Measurements from ENCODE around the gene PTK6. TPM values are rescaled to one million over a fixed set of nuclear protein-coding genes. Genes with fewer than 3 reads are reported as not detected.

Gene PTK6
- total RNA-seq, 1 donor from 2014 or later, result 0.49 TPM

- H3K36me3 Mint-ChIP-seq (ENCODE audit: low read depth), result no peaks in the 10 kb centered on the region
- H3K4me3 Mint-ChIP-seq, result no peak overlapping the region
- POLR2A ChIA-PET, result interaction anchor here (10.6 kb wide), 1 partner anchor 11 kb away, joined by 179 read pairs; the partner anchor contains the start of gene PPDPF
- intact Hi-C loops (cut with micrococcal nuclease), result no loop called here
- DNase-seq, result peak; percentile 11
- peaks cover 14% of the 10 kb centered on the region for H3K4me1 Mint-ChIP-seq
- no peak overlapping the region for H3K27ac Mint-ChIP-seq
- H3K9me3 Mint-ChIP-seq, result no peaks in the 10 kb centered on the region
- TF ChIP-seq CTCF (IDR thresholded peaks at IDR 0.05), result no peak
- no peak for ATAC-seq (ENCODE audit: low read depth)
- H3K27me3 Mint-ChIP-seq, result no peaks in the 10 kb centered on the region
- CTCF ChIA-PET, result no interaction called here
Measured at GRCh38 chr20:63533388-63533787, 3.8 kb downstream of the PTK6 start.

DNA sequence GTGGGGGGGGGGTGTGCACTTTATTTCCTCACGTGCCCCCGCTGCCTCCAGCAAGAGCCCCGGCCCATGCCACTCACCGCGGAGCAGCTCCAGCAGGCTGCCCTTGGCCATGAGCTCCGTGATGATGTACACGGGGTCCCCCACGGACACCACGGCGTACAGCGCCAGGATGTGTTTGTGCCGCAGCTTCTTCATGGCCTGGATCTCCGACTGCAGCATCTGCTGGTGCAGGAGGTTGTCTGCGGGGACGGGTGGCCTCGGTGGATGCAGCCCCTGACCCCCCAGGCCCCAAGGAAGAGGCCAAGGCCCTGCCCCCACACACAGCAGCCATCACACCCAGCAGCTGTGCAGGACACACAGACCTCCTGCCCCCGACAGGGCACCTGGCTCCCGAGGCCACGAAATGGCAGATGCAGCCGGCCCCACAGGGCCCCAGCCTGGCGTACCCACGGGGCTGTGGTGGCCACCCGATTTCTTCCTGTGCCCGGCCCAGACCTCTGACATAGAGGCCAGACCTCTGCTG lies 4.7 kb downstream of the PTK6 start:
- no peaks in the 10 kb centered on the region for H3K36me3 Mint-ChIP-seq (ENCODE audit: low read depth)
- peak; percentile 12 for DNase-seq
- intact Hi-C loops (cut with micrococcal nuclease), result no loop called here
- POLR2A ChIA-PET, result interaction anchor here (0.9 to 10.6 kb wide), 2 partner anchors 10 to 103 kb away, joined by 3 to 179 read pairs; partner anchors contain the start of gene PPDPF
- no peak overlapping the region for H3K27ac Mint-ChIP-seq
- peaks cover 9% of the 10 kb centered on the region for H3K4me1 Mint-ChIP-seq
- ATAC-seq (ENCODE audit: low read depth), result no peak
- CTCF ChIA-PET, result no interaction called here
- H3K4me3 Mint-ChIP-seq, result no peak overlapping the region
- H3K27me3 Mint-ChIP-seq, result no peaks in the 10 kb centered on the region
- H3K9me3 Mint-ChIP-seq, result no peaks in the 10 kb centered on the region
- TF ChIP-seq CTCF (IDR thresholded peaks at IDR 0.05), result no peak

GRCh38 chr20:63531686-63532448 lies 5.3 kb downstream of the PTK6 start:
- H3K27ac Mint-ChIP-seq, result no peak overlapping the region
- POLR2A ChIA-PET, result interaction anchor here (0.7 to 10.6 kb wide), 3 partner anchors 9 to 104 kb away, joined by 3 to 179 read pairs (median 5); partner anchors contain the start of gene PPDPF
- no peaks in the 10 kb centered on the region for H3K9me3 Mint-ChIP-seq
- no peak overlapping the region for H3K4me3 Mint-ChIP-seq
- H3K36me3 Mint-ChIP-seq (ENCODE audit: low read depth), result no peaks in the 10 kb centered on the region
- peaks cover 9% of the 10 kb centered on the region for H3K4me1 Mint-ChIP-seq
- no peak for TF ChIP-seq CTCF (IDR thresholded peaks at IDR 0.05)
- ATAC-seq (ENCODE audit: low read depth) (no peak), DNase-seq (no peak)
- H3K27me3 Mint-ChIP-seq, result no peaks in the 10 kb centered on the region
- intact Hi-C loops (cut with micrococcal nuclease), result no loop called here
- CTCF ChIA-PET, result no interaction called here

GRCh38 chr20:63530788-63531160 lies 6.4 kb downstream of the PTK6 start:
- Mint-ChIP-seq H3K27me3 (no peaks in the 10 kb centered on the region), H3K36me3 (ENCODE audit: low read depth) (no peaks in the 10 kb centered on the region), H3K27ac (no peak overlapping the region), H3K4me3 (no peak overlapping the region), H3K9me3 (no peaks in the 10 kb centered on the region), H3K4me1 (peaks cover 11% of the 10 kb centered on the region)
- intact Hi-C loops (cut with micrococcal nuclease), result no loop called here
- ChIA-PET CTCF (interaction anchor here (1.2 kb wide), 1 partner anchor 34 kb away, joined by 3 read pairs; no protein-coding TSS in a partner anchor), POLR2A (interaction anchor here (0.7 to 10.6 kb wide), 2 partner anchors 8 to 95 kb away, joined by 5 to 179 read pairs; partner anchors contain the start of gene PPDPF)
- no peak for TF ChIP-seq CTCF (IDR thresholded peaks at IDR 0.05)
- DNase-seq (no peak), ATAC-seq (ENCODE audit: low read depth) (no peak)
